Esophagus (tissue), 2 donors: ENCODE measurements around the gene NLGN1. TPM values are rescaled to one million over a fixed set of nuclear protein-coding genes. Genes with fewer than 3 reads are reported as not detected.

Experiments used
- H3K27ac ChIP-seq, 2 donors: one replicate each; pipeline ENCODE4 v1.5.1; 2013; ENCODE audit warnings: low read depth in 2 of 2, mild to moderate bottlenecking in 2 of 2, inconsistent platforms in 1 of 2, low read length in 1 of 2, moderate library complexity in 1 of 2
- H3K27me3 ChIP-seq, 2 donors: one replicate each; pipeline ENCODE4 v1.6.1; 2013; ENCODE audit warnings: low read length in 2 of 2, control low read depth in 1 of 2, mild to moderate bottlenecking in 1 of 2; ENCODE audit not compliant: insufficient read depth in 2 of 2, control insufficient read depth in 1 of 2
- H3K36me3 ChIP-seq, 2 donors: one replicate each; pipeline ENCODE4 v1.6.1; 2013; ENCODE audit warnings: low read length in 1 of 2; ENCODE audit not compliant: control insufficient read depth in 2 of 2, insufficient read depth in 2 of 2
- H3K4me1 ChIP-seq, 2 donors: one replicate each; pipeline ENCODE4 v1.6.1; 2013; ENCODE audit warnings: low read length in 1 of 2; ENCODE audit not compliant: control insufficient read depth in 2 of 2, insufficient read depth in 2 of 2
- H3K4me3 ChIP-seq, 2 donors: one replicate each; pipeline ENCODE4 v1.5.1; 2013; ENCODE audit warnings: low read length in 2 of 2, mild to moderate bottlenecking in 2 of 2, low read depth in 1 of 2, moderate library complexity in 1 of 2
- H3K9me3 ChIP-seq, 2 donors: one replicate each; pipeline ENCODE4 v1.6.1; 2013; ENCODE audit warnings: mild to moderate bottlenecking in 2 of 2, low read depth in 1 of 2, low read length in 1 of 2, moderate library complexity in 1 of 2; ENCODE audit not compliant: control insufficient read depth in 2 of 2, insufficient read depth in 1 of 2
- WGBS, 2 donors: extraction: QIAGEN DNeasy Blood & Tissue Kit; methylation state at CpG; one replicate each; pipeline ENCODE4 v1.1.7; 2013; 5-methylcytosine and 5-hydroxymethylcytosine counted together
- polyA plus RNA-seq, 2 donors: library from polyadenylated mRNA; stranded (reverse); fragments of 200-250 nt; gene quantifications; one replicate each; pipeline ENCODE4 v1.2.3, GENCODE V29; 2013
- donor health status: healthy with polysubstance abuse.
- donor health status: Bipolar disorder and iron deficiency.

NLGN1 gene
- polyA plus RNA-seq, 2 donors: 0.26 to 0.46 TPM

DNA sequence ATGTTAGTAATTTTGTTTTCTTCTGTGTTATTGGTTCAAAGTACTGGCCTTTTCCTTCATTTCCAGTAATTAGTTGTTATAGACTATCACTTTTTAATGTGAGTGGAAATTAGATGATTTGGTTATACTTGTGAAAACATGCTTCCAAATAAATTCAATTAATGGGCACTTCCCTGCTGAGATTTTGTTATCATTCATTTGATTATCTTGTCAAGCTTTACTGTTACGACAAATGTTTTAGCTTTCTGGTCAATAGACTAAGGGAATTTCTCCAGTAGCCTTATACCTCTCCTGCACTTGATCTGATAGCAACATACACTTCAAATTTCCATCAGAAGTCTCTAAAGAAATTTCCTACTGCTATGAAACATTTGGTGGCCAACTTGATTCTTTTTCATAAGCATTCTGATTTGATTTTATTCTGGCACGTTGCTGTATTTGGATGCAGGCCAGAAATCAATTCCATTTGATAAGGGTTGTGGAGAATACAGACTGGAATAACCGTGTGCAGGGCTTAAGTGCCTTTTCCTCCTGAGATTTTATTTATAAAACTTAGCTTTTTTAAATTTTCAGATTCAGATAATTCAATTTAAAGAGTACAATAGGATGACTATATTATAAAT, 887.8 kb downstream of the NLGN1 start:
- H3K36me3 ChIP-seq: no peaks in the 10 kb centered on the region
- 44 to 56% methylated on average over 3 of the region's 3 CpGs for WGBS, 2 donors
- no peak overlapping the region for H3K4me3 ChIP-seq
- no peaks in the 10 kb centered on the region for H3K27me3 ChIP-seq
- no peaks in the 10 kb centered on the region for H3K9me3 ChIP-seq
- H3K27ac ChIP-seq: no peak overlapping the region
- no peaks in the 10 kb centered on the region for H3K4me1 ChIP-seq

DNA sequence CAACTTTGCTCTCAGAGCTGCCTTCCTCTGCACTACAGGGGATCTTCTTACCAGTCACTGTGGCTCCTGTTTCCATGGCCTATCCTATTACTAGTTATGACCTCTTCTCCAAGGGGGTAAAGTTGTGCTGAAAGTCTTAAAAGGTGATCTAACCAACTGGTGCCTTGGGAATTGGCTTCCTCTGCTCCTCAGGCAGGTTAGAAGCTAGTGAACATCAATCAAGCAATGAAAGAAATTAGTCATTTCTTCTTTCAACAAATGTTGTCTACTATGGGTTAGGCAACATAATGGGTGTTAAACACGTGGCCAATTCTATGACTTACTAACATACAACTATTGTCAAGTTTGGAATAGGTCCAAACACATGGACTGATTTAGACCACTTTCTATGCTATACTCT, 890.2 kb downstream of the NLGN1 start:
- H3K27me3 ChIP-seq: no peaks in the 10 kb centered on the region
- no peaks in the 10 kb centered on the region for H3K4me1 ChIP-seq
- no peak overlapping the region for H3K4me3 ChIP-seq
- WGBS, 2 donors: 56 to 69% methylated on average over 1 of the region's 1 CpG
- H3K27ac ChIP-seq: no peak overlapping the region
- no peaks in the 10 kb centered on the region for H3K9me3 ChIP-seq
- no peaks in the 10 kb centered on the region for H3K36me3 ChIP-seq

DNA sequence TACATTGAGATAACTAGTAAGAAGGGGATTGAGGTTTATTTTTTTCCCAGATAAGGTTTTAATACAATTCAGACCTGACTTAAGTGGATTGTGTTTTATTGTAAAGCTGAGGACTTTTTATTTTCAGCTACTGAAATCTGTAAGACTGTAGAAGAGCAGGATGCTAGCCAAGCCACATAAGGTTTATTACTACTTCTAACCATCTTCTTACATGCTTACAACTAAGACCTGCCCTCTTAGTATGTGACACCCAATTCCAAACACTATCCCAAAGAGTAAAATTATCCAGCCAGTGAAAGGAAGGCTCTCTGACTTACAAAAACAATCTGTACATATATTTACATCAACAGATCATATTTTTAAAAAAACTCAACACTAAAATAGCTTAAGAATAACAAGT, 897.1 kb downstream of the NLGN1 start:
- Histone ChIP-seq H3K36me3 (no peaks in the 10 kb centered on the region), H3K4me3 (no peak overlapping the region), H3K27me3 (no peaks in the 10 kb centered on the region), H3K27ac (no peak overlapping the region), H3K9me3 (no peaks in the 10 kb centered on the region), H3K4me1 (no peaks in the 10 kb centered on the region)

DNA sequence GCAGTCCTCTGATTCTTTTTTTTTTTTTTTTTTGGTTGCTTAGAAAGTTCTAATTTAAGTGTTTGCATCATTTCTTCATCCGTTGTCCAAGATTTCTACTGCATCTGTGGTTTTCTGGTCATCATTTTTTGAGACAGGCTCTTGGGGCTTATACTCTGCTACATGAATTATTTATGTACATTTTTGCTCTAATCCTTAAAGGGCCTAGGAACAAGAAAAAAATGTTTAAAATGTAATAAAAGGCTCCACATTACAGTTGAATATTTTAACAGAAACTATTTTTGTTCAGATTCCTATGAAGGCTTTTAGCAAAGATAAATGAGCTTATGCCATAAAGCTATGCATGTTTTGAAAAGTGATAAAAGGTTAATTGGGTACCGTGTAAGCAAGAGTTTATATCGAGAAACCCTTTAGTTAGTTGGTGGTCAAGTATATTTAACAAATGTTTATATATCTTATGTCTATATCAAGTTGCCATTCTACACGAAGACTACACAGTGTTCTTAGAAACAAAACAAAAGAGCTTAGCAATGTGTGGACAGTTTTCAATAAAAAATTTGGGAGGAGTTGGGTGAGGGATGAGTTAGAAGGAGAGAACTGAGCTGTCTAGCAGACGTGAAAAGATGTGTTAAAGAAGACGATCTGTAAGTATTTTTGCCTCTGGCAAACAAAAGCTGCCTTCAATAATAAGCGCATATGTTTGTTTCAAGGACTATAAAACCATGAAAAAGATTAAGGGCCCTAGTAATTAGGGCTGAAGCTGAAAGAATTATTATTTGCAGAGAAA, 898.0 kb downstream of the NLGN1 start:
- H3K9me3 ChIP-seq: no peaks in the 10 kb centered on the region
- no peak overlapping the region for H3K27ac ChIP-seq
- no peaks in the 10 kb centered on the region for H3K36me3 ChIP-seq
- no peak overlapping the region for H3K4me3 ChIP-seq
- WGBS, 2 donors: 50 to 58% methylated on average over 7 of the region's 7 CpGs
- no peaks in the 10 kb centered on the region for H3K4me1 ChIP-seq
- H3K27me3 ChIP-seq: no peaks in the 10 kb centered on the region

DNA sequence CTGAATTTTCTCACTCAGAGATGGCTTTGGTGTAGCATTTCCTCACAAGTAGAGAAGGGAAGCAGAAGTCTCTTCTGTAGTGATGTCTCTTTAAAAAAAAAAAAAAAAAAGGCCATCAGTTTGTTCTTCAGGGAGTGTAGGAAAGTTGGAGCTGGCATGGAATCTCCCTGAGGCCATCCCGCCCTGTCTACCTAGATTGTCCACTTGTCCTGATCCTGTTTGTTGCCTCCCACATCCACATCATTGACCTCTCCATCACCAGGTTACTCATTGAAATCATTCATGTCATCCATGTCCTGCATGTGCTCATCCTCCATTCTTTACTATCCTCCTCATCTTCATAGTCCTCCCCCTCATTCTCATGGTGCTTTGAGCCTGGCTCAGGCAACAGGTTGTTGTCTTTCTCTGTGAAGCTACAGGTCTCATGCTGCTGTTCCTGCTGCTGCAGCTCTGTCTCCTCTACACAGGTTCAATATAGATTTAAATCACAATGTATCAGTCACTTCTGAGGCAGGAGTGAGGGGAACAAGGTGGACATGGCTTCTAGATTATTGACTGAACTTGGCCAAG, 905.3 kb downstream of the NLGN1 start:
- Histone ChIP-seq H3K27me3 (no peaks in the 10 kb centered on the region), H3K36me3 (no peaks in the 10 kb centered on the region), H3K9me3 (no peaks in the 10 kb centered on the region), H3K4me3 (no peak overlapping the region), H3K4me1 (no peaks in the 10 kb centered on the region), H3K27ac (no peak overlapping the region)
- WGBS, 2 donors: 88 to 91% methylated on average over 1 of the region's 1 CpG

DNA sequence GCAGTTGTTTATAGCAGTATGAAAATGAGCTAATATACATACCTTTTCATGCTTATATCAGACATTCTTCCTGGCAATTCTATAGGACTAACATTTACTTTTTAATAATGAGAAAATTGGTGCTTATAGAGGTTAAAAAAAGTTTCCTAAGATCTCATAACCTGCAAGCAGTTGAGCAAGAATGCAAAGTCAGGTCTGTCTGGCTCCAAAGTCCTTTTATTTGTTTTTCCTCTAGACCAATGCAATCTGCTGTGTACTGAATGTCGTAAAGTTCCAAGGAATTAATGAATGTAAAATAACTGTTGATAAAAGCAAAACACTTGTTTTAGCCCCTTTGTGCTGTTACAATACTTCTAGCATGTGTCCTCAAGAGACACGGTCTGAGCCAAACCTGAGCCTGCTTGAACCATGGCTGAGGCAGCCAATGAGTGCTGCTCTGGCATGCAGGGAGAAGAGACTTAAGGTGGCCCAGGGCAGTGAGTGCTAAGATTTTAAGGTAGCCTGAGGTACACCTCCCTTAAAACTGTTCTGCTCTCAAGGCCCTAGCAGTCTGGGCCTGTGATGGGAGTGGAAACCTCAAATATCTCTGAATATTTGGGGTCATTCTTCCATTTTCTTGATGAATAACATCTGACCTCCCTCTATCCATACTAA, 906.5 kb downstream of the NLGN1 start:
- no peak overlapping the region for H3K27ac ChIP-seq
- H3K36me3 ChIP-seq: no peaks in the 10 kb centered on the region
- no peaks in the 10 kb centered on the region for H3K4me1 ChIP-seq
- no peak overlapping the region for H3K4me3 ChIP-seq
- WGBS, 2 donors: 33 to 38% methylated on average over 2 of the region's 2 CpGs
- no peaks in the 10 kb centered on the region for H3K27me3 ChIP-seq
- H3K9me3 ChIP-seq: no peaks in the 10 kb centered on the region

DNA sequence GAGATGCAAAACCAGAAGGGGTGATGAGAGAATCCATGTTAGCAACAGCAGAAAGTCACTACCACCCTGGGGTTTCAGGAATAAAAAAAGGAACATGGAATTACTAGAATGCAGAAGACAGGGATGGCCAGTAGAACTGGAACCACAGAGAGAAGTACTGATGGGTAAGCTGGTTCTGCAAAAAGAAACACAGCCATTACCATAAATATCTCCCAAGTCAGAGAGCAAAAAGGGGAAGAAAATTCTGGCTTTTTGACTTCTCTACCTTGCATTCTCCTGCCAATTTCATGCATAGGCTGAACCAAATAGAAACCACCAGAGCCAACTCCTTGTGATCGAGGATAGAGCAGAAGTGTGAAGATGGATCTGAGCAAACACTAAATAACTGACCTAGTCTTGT, 911.2 kb downstream of the NLGN1 start:
- Histone ChIP-seq H3K36me3 (no peaks in the 10 kb centered on the region), H3K27ac (no peak overlapping the region), H3K4me3 (no peak overlapping the region), H3K27me3 (no peaks in the 10 kb centered on the region), H3K9me3 (no peaks in the 10 kb centered on the region), H3K4me1 (no peaks in the 10 kb centered on the region)
- 86 to 93% methylated on average over 1 of the region's 1 CpG for WGBS, 2 donors

DNA sequence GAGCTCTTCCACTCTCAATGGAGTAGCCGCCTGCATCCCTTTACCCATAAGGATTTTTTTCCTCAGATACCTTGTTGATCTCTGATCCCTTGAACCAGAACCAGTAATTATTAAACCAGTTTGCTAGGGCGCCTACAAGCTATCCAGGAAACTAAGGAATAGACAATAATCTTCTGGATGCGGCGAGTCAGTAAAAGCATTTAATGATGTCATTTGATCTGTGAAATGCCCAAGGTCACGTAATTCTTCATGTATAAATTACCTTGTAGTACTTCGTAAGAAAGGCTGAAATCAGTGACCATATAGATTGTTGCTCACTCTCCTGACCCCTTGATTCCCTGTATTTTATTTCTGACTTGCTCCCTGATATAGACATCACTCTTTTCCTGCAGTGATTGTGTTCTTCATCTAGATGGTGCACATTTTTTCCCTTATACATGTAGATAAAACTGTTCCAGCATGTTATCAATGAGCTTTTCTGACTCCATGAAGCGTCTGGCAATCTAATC, 913.0 kb downstream of the NLGN1 start:
- H3K36me3 ChIP-seq: no peaks in the 10 kb centered on the region
- H3K27me3 ChIP-seq: no peaks in the 10 kb centered on the region
- no peak overlapping the region for H3K27ac ChIP-seq
- 74 to 79% methylated on average over 7 of the region's 7 CpGs for WGBS, 2 donors
- no peak overlapping the region for H3K4me3 ChIP-seq
- no peaks in the 10 kb centered on the region for H3K9me3 ChIP-seq
- H3K4me1 ChIP-seq: no peaks in the 10 kb centered on the region

DNA sequence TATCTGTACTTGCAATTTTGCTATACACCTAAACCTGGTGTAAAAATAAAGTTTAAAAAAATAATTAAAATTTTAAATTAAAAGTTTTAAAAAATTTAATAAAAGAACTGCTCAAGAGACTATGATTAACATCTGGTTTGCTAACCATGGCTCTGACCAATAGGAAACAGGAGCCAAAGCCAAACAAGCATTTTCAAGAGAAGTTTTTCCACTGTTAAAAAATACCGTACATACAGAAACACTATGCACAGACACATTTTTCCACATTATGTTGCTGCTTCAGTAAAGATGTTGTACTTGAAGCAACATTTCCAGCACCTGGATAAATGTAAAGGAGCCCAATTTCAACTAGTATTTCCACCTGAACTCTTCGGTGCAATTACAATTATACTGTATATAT, 917.7 kb downstream of the NLGN1 start:
- Histone ChIP-seq H3K27me3 (no peaks in the 10 kb centered on the region), H3K4me1 (no peaks in the 10 kb centered on the region), H3K27ac (no peak overlapping the region), H3K9me3 (no peaks in the 10 kb centered on the region), H3K4me3 (no peak overlapping the region), H3K36me3 (no peaks in the 10 kb centered on the region)
- WGBS, 2 donors: 83 to 91% methylated on average over 2 of the region's 2 CpGs
